ENCODE measurements around the gene DNAJC11.

Gene DNAJC11

DNA sequence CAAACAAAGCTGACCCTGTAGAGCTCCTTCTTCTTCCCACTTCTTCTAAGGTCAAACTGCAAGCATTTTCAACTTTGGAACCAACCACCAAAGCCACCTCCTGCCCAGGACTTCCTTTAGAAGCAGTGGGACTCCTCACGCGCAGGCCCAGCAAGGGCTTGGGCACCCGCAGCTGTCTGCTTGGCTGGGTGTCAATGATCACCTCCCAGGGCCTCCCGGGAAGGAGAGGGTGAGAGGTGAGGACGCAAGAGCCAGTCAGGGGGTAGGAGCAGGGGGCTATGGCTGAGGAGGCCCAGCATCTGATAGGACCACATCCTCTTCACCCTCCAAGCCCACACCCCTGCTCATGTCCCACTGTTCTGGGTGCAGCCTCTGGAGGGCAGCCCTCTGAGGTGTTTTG is 109.2 kb downstream of the DNAJC11 start:
- Histone ChIP-seq H3K36me3 (ENCODE audit: control insufficient read depth in 1 of 2, insufficient read depth in 2 of 2, low read length in 2 of 2) (peaks cover 54 to 90% of the 10 kb centered on the region in 2 donors), H3K4me1 (ENCODE audit: control insufficient read depth in 1 of 2, insufficient read depth in 2 of 2, low read length in 2 of 2) (peaks cover 9 to 11% of the 10 kb centered on the region in 2 donors), H3K9ac (ENCODE audit: low read depth in 1 of 2, low read length in 2 of 2) (no peak overlapping the region), H3K27ac (ENCODE audit: low read depth, low read length) (no peak overlapping the region), H3K4me3 (ENCODE audit: low read depth in 1 of 2, low read length in 2 of 2) (no peak overlapping the region), H3K27me3 (ENCODE audit: control insufficient read depth in 1 of 2, insufficient read depth in 2 of 2, low read length in 2 of 2) (no peaks in the 10 kb centered on the region), H3K9me3 (ENCODE audit: control insufficient read depth in 1 of 2, low read length in 2 of 2) (no peaks in the 10 kb centered on the region)

DNA sequence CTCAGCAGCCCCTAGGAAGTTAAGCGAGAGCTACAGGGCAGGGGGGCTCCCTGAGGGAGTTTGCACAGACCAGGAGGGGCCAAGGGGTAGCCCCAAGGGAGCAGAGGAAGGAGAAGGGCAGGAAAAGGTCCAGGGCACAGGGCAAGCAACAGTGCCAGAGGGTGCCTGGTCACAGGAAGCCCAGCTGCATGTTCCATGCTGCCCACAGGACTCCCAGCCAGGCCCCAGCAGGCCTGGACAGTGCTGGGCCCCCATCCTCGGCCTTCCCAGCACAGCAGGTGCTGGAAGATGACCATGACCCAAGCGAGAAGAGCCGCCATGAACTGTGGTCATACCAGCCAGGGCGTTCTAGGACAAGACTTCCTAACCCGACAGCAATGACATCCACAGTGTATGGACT is 110.0 kb downstream of the DNAJC11 start:
- Histone ChIP-seq H3K36me3 (ENCODE audit: control insufficient read depth in 1 of 2, insufficient read depth in 2 of 2, low read length in 2 of 2) (peaks cover 47 to 88% of the 10 kb centered on the region in 2 donors), H3K4me3 (ENCODE audit: low read depth in 1 of 2, low read length in 2 of 2) (no peak overlapping the region), H3K4me1 (ENCODE audit: control insufficient read depth in 1 of 2, insufficient read depth in 2 of 2, low read length in 2 of 2) (peaks cover 10 to 12% of the 10 kb centered on the region in 2 donors), H3K27ac (ENCODE audit: low read depth, low read length) (no peak overlapping the region), H3K9me3 (ENCODE audit: control insufficient read depth in 1 of 2, low read length in 2 of 2) (no peaks in the 10 kb centered on the region), H3K9ac (ENCODE audit: low read depth in 1 of 2, low read length in 2 of 2) (no peak overlapping the region), H3K27me3 (ENCODE audit: control insufficient read depth in 1 of 2, insufficient read depth in 2 of 2, low read length in 2 of 2) (no peaks in the 10 kb centered on the region)

DNA sequence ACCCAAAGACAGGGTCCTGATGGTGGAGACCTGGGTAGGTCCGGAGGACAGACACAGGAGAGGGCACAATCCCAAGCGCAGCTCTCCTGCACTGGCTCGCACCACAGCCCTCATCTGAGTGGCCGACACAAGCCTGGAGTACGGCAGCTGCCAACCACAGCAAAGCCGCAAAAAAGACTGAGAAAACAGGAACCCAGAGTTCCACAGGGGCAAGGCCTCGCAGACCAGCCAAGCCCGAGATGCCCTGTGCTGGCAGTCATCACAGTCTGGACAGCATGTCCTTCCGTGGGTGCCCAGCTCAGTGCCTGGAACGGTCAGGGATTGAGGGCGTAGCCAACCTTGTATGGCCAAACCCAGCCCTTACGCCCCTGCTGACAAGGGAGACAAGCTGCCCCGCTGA is 110.4 kb downstream of the DNAJC11 start:
- H3K4me1 ChIP-seq (ENCODE audit: control insufficient read depth in 1 of 2, insufficient read depth in 2 of 2, low read length in 2 of 2) = peaks cover 10 to 12% of the 10 kb centered on the region in 2 donors
- no peaks in the 10 kb centered on the region for H3K27me3 ChIP-seq (ENCODE audit: control insufficient read depth in 1 of 2, insufficient read depth in 2 of 2, low read length in 2 of 2)
- no peak overlapping the region for H3K4me3 ChIP-seq (ENCODE audit: low read depth in 1 of 2, low read length in 2 of 2)
- H3K9me3 ChIP-seq (ENCODE audit: control insufficient read depth in 1 of 2, low read length in 2 of 2) = no peaks in the 10 kb centered on the region
- H3K9ac ChIP-seq (ENCODE audit: low read depth in 1 of 2, low read length in 2 of 2) = no peak overlapping the region
- H3K27ac ChIP-seq (ENCODE audit: low read depth, low read length) = no peak overlapping the region
- H3K36me3 ChIP-seq (ENCODE audit: control insufficient read depth in 1 of 2, insufficient read depth in 2 of 2, low read length in 2 of 2) = peaks cover 43 to 86% of the 10 kb centered on the region in 2 donors

DNA sequence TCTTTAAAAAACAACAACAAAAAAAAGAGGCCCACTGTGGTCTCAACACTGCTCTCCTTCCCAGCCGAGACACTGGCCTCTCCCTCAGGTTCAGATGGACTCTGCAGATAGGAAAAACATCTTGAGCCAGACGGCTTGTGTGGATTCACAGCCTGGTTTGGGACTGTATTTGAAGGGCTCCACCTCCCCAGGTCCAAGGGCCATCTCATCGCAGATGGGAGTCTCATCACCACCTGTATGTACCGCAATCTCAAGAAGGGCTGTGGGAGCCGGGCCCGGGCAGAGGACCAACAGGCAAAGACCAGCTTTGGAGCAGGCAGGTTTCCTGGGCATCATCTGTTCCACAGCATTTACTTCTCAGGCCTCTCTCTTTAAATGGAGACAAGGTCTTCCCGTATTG is 111.6 kb downstream of the DNAJC11 start:
- H3K4me3 ChIP-seq (ENCODE audit: low read depth in 1 of 2, low read length in 2 of 2) = no peak overlapping the region
- H3K36me3 ChIP-seq (ENCODE audit: control insufficient read depth in 1 of 2, insufficient read depth in 2 of 2, low read length in 2 of 2) = peaks cover 36 to 74% of the 10 kb centered on the region in 2 donors
- H3K4me1 ChIP-seq (ENCODE audit: control insufficient read depth in 1 of 2, insufficient read depth in 2 of 2, low read length in 2 of 2) = peaks cover 10 to 12% of the 10 kb centered on the region in 2 donors
- no peaks in the 10 kb centered on the region for H3K9me3 ChIP-seq (ENCODE audit: control insufficient read depth in 1 of 2, low read length in 2 of 2)
- H3K9ac ChIP-seq (ENCODE audit: low read depth in 1 of 2, low read length in 2 of 2) = no peak overlapping the region
- no peak overlapping the region for H3K27ac ChIP-seq (ENCODE audit: low read depth, low read length)
- no peaks in the 10 kb centered on the region for H3K27me3 ChIP-seq (ENCODE audit: control insufficient read depth in 1 of 2, insufficient read depth in 2 of 2, low read length in 2 of 2)

GRCh38 chr1:6588893-6589520 is 112.6 kb downstream of the DNAJC11 start:
- H3K36me3 ChIP-seq (ENCODE audit: control insufficient read depth in 1 of 2, insufficient read depth in 2 of 2, low read length in 2 of 2) = peaks cover 35 to 67% of the 10 kb centered on the region in 2 donors
- no peak overlapping the region for H3K9ac ChIP-seq (ENCODE audit: low read depth in 1 of 2, low read length in 2 of 2)
- no peaks in the 10 kb centered on the region for H3K9me3 ChIP-seq (ENCODE audit: control insufficient read depth in 1 of 2, low read length in 2 of 2)
- no peak overlapping the region for H3K4me3 ChIP-seq (ENCODE audit: low read depth in 1 of 2, low read length in 2 of 2)
- peaks cover 12 to 15% of the 10 kb centered on the region in 2 donors for H3K4me1 ChIP-seq (ENCODE audit: control insufficient read depth in 1 of 2, insufficient read depth in 2 of 2, low read length in 2 of 2)
- no peak overlapping the region for H3K27ac ChIP-seq (ENCODE audit: low read depth, low read length)
- no peaks in the 10 kb centered on the region for H3K27me3 ChIP-seq (ENCODE audit: control insufficient read depth in 1 of 2, insufficient read depth in 2 of 2, low read length in 2 of 2)

DNA sequence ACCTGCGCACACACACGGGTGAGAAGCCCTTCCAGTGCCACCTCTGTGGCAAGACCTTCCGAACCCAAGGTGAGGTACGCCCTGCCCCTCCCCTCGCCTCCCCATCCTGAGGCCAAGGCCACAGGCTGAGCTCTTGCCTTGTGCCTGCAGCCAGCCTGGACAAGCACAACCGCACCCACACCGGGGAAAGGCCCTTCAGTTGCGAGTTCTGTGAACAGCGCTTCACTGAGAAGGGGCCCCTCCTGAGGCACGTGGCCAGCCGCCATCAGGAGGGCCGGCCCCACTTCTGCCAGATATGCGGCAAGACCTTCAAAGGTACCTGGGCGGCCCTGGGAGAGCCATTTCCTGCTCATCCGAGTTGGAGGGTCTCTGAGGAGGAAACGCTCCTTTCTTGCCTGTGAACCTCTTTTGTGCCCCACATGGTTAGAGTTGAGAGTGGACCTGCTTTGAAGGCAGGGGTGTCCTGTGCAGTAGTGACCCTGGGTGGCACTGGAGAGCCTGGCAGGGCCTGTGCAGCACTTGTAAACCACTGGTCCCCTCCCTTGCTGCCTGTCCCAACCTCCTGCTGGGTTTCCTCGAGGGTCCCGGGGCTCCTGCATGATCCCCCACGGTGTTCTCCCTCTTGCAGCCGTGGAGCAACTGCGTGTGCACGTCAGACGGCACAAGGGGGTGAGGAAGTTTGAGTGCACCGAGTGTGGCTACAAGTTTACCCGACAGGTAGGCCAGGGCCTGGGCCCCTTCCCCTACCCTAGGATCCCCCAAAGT is 113.3 kb downstream of the DNAJC11 start:
- H3K4me1 ChIP-seq (ENCODE audit: control insufficient read depth in 1 of 2, insufficient read depth in 2 of 2, low read length in 2 of 2) = peaks cover 12 to 15% of the 10 kb centered on the region in 2 donors
- H3K4me3 ChIP-seq (ENCODE audit: low read depth in 1 of 2, low read length in 2 of 2) = no peak overlapping the region
- peaks cover 30 to 60% of the 10 kb centered on the region in 2 donors for H3K36me3 ChIP-seq (ENCODE audit: control insufficient read depth in 1 of 2, insufficient read depth in 2 of 2, low read length in 2 of 2)
- H3K9ac ChIP-seq (ENCODE audit: low read depth in 1 of 2, low read length in 2 of 2) = no peak overlapping the region
- H3K9me3 ChIP-seq (ENCODE audit: control insufficient read depth in 1 of 2, low read length in 2 of 2) = no peaks in the 10 kb centered on the region
- H3K27ac ChIP-seq (ENCODE audit: low read depth, low read length) = no peak overlapping the region
- no peaks in the 10 kb centered on the region for H3K27me3 ChIP-seq (ENCODE audit: control insufficient read depth in 1 of 2, insufficient read depth in 2 of 2, low read length in 2 of 2)

DNA sequence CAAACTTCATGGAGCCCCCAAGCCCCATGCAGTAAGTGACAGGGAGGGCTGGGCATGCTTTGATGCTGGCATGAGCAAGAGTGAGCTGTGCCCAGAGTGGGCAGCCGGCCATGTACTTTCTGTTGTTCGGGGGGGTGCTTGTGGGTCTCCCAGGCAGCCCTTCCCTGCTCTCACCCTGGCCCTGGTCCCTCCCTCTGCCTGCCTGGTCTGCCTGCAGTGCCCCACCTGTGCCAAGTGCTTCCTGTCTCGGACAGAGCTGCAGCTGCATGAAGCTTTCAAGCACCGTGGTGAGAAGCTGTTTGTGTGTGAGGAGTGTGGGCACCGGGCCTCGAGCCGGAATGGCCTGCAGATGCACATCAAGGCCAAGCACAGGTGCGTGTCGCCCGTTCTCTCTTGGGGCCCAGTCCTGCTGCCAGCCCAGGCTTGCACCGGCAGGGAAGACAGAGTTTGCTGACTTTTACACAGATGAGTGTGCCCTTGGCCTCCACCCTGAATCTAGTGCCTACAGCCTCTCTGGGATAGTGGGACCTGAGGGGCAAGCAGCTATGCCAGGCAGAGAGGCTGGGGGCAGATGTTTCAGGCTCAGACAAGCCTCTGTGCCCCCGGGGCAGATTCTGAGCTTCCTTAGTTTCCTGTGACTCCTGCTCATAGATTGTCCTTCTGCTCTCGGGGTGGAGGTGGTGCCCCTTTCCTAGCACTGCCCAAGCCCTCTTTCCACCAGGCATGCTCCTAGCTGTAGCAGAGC is 114.2 kb downstream of the DNAJC11 start:
- H3K27me3 ChIP-seq (ENCODE audit: control insufficient read depth in 1 of 2, insufficient read depth in 2 of 2, low read length in 2 of 2) = no peaks in the 10 kb centered on the region
- peaks cover 15 to 22% of the 10 kb centered on the region in 2 donors for H3K4me1 ChIP-seq (ENCODE audit: control insufficient read depth in 1 of 2, insufficient read depth in 2 of 2, low read length in 2 of 2)
- no peak overlapping the region for H3K27ac ChIP-seq (ENCODE audit: low read depth, low read length)
- peaks cover 23 to 51% of the 10 kb centered on the region in 2 donors for H3K36me3 ChIP-seq (ENCODE audit: control insufficient read depth in 1 of 2, insufficient read depth in 2 of 2, low read length in 2 of 2)
- H3K9ac ChIP-seq (ENCODE audit: low read depth in 1 of 2, low read length in 2 of 2) = no peak overlapping the region
- no peaks in the 10 kb centered on the region for H3K9me3 ChIP-seq (ENCODE audit: control insufficient read depth in 1 of 2, low read length in 2 of 2)
- no peak overlapping the region for H3K4me3 ChIP-seq (ENCODE audit: low read depth in 1 of 2, low read length in 2 of 2)

DNA sequence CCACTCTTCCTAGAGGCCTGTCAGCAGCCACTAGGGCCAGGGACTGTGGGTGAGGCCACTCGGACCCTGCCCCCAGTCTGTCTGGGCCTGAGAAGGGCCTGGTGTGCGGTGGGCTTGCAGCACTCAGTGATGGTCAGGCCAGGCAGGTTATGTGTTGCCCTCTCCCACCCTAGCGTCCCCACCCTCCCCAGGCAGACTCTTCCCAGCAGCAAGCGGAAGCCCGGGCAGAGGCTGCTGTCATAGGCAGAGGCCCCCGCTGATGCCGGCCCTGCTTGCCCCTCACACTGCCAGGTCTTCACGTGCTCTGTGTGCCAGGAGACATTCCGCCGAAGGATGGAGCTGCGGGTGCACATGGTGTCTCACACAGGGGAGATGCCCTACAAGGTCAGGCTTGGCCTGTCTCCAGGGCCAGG is 115.2 kb downstream of the DNAJC11 start:
- Histone ChIP-seq H3K9me3 (ENCODE audit: control insufficient read depth in 1 of 2, low read length in 2 of 2) (no peaks in the 10 kb centered on the region), H3K9ac (ENCODE audit: low read depth in 1 of 2, low read length in 2 of 2) (no peak overlapping the region), H3K27me3 (ENCODE audit: control insufficient read depth in 1 of 2, insufficient read depth in 2 of 2, low read length in 2 of 2) (no peaks in the 10 kb centered on the region), H3K4me1 (ENCODE audit: control insufficient read depth in 1 of 2, insufficient read depth in 2 of 2, low read length in 2 of 2) (peaks cover 25 to 33% of the 10 kb centered on the region in 2 donors), H3K36me3 (ENCODE audit: control insufficient read depth in 1 of 2, insufficient read depth in 2 of 2, low read length in 2 of 2) (peaks cover 23 to 42% of the 10 kb centered on the region in 2 donors), H3K27ac (ENCODE audit: low read depth, low read length) (no peak overlapping the region), H3K4me3 (ENCODE audit: low read depth in 1 of 2, low read length in 2 of 2) (no peak overlapping the region)

GRCh38 chr1:6585841-6586240 is 115.8 kb downstream of the DNAJC11 start:
- H3K27me3 ChIP-seq (ENCODE audit: control insufficient read depth in 1 of 2, insufficient read depth in 2 of 2, low read length in 2 of 2) = no peaks in the 10 kb centered on the region
- H3K4me3 ChIP-seq (ENCODE audit: low read depth in 1 of 2, low read length in 2 of 2) = no peak overlapping the region
- H3K36me3 ChIP-seq (ENCODE audit: control insufficient read depth in 1 of 2, insufficient read depth in 2 of 2, low read length in 2 of 2) = peaks cover 23 to 37% of the 10 kb centered on the region in 2 donors
- H3K9me3 ChIP-seq (ENCODE audit: control insufficient read depth in 1 of 2, low read length in 2 of 2) = no peaks in the 10 kb centered on the region
- peaks cover 31 to 35% of the 10 kb centered on the region in 2 donors for H3K4me1 ChIP-seq (ENCODE audit: control insufficient read depth in 1 of 2, insufficient read depth in 2 of 2, low read length in 2 of 2)
- H3K9ac ChIP-seq (ENCODE audit: low read depth in 1 of 2, low read length in 2 of 2) = no peak overlapping the region
- no peak overlapping the region for H3K27ac ChIP-seq (ENCODE audit: low read depth, low read length)
